ENCODE data around the gene SCG3.

The SCG3 gene

GRCh38 chr15:51750186-51750585, 68.9 kb downstream of the SCG3 start:
- H3K4me3 ChIP-seq (ENCODE audit: low read depth, low read length) = no peak overlapping the region
- ChIA-PET POLR2A (no interaction called here), CTCF (interaction anchor here (0.9 kb wide), 1 partner anchor 27 kb away, joined by 4 read pairs; no protein-coding TSS in a partner anchor)
- no peak for TF ChIP-seq CTCF (IDR thresholded peaks at IDR 0.05; ENCODE audit: insufficient read depth, low read length, missing control alignments)
- DNase-seq (ENCODE audit: low read depth, low spot score) = no peak

GRCh38 chr15:51750792-51751696, 69.7 kb downstream of the SCG3 start, which contains the start of gene TMOD2:
TMOD2 (plus strand) TSS chr15:51751597; CDS start chr15:51766442, 14,845 bp downstream.
- DNase-seq (ENCODE audit: low read depth, low spot score) = no peak
- ChIA-PET POLR2A (no interaction called here), CTCF (interaction anchor here (0.9 kb wide), 1 partner anchor 26 kb away, joined by 4 read pairs; no protein-coding TSS in a partner anchor)
- TF ChIP-seq CTCF (IDR thresholded peaks at IDR 0.05; ENCODE audit: insufficient read depth, low read length, missing control alignments) = no peak
- H3K4me3 ChIP-seq (ENCODE audit: low read depth, low read length) = peak within 1 kb of the TSS; percentile 66

- ChIA-PET CTCF (interaction anchor here (1.3 to 1.7 kb wide), 2 partner anchors 25 to 102 kb away, joined by 6 to 17 read pairs; no protein-coding TSS in a partner anchor), POLR2A (no interaction called here)
- TF ChIP-seq CTCF (IDR thresholded peaks at IDR 0.05; ENCODE audit: insufficient read depth, low read length, missing control alignments) = no peak
- DNase-seq (ENCODE audit: low read depth, low spot score) = no peak
- H3K4me3 ChIP-seq (ENCODE audit: low read depth, low read length) = peak overlapping the region; percentile 66
These were observed 70.7 kb downstream of the SCG3 start for GRCh38 chr15:51751697-51752683.

GRCh38 chr15:51752888-51753287, 71.6 kb downstream of the SCG3 start:
- CTCF ChIA-PET = interaction anchor here (1.3 to 1.7 kb wide), 2 partner anchors 24 to 103 kb away, joined by 6 to 17 read pairs; no protein-coding TSS in a partner anchor
- H3K4me3 ChIP-seq (ENCODE audit: low read depth, low read length) = no peak overlapping the region
- POLR2A ChIA-PET = no interaction called here
- TF ChIP-seq CTCF (IDR thresholded peaks at IDR 0.05; ENCODE audit: insufficient read depth, low read length, missing control alignments) = no peak
- no peak for DNase-seq (ENCODE audit: low read depth, low spot score)

- CTCF ChIA-PET = interaction anchor here (0.7 to 15.1 kb wide), 3 partner anchors 16 to 29 kb away, joined by 3 to 150 read pairs (median 3); no protein-coding TSS in a partner anchor
- POLR2A ChIA-PET = no interaction called here
- H3K4me3 ChIP-seq (ENCODE audit: low read depth, low read length) = no peak overlapping the region
- no peak for TF ChIP-seq CTCF (IDR thresholded peaks at IDR 0.05; ENCODE audit: insufficient read depth, low read length, missing control alignments)
- DNase-seq (ENCODE audit: low read depth, low spot score) = no peak
These were observed 73.0 kb downstream of the SCG3 start for GRCh38 chr15:51754267-51754666.
